Measurements from ENCODE around the gene PRRC2B.
"Not testable (repeated sequence)": the region's sequence is repeated elsewhere in the genome, so short reads cannot be mapped to it uniquely, and the experiment has no call there.

Gene PRRC2B

GRCh38 chr9:131491001-131491710 lies 97.3 kb downstream of the PRRC2B start:
- DNase-seq, result no peak

- no peak for DNase-seq
Measured at GRCh38 chr9:131492070-131492469, 98.2 kb downstream of the PRRC2B start.

DNA sequence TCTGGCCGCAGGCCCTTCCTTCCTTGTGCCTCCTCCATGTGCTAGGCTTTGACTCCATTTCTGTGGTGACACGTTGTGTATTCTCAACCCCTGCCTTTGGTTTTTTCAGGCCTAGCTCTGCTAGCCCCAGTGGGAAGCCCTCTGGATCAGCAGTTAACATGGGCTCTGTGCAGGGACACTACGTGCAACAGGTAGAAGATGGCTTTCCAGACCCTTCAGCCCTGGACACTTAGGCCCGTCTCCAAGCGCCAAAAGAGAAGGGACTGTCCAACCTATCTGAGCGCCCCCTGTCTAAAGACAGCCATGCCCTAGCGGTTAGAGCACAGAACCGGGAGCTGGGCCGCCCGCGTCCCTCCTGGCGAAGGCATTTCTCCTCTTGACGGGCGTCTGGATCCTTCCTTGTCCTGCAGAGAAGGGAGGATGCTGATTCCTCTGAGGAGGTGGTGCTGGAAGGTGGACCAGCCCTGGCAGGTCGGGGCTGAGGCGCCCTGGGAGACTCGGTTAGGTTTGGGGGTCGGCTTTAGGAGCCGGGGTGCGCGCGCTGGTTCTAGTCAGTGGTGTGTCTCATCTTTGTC lies 100.5 kb downstream of the PRRC2B start:
- no peak for DNase-seq

- no peak for DNase-seq
Measured at GRCh38 chr9:131495785-131496184, 101.9 kb downstream of the PRRC2B start.

DNA sequence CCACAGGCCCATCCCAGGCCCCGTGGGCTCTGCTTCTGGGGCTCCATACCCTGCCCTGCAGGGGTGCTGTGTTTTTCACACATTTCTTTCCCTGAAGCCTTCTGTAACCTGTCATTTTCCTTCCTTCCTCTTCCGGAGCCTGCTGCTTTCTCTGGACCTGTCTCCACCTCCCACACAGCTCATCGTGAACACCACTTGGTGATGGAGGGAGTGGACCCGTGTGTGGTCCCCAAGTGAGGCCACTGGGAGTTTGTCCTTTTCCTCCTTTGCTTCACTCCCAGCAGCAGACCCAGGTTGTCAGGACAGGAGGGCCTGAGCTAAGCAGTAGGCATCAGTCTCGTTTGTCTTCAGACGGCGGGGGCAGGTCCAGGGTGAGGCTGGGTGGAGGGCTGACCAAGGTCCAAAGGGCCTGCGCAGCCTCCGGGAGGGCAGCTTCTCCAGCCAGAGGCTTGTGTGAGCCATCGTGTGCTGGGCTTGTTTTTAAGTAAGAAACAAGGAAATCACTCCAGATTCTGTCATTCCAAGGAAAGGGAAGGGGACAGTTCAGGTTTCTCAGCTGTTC lies 103.0 kb downstream of the PRRC2B start:
- no peak for DNase-seq

GRCh38 chr9:131499254-131499767 lies 105.4 kb downstream of the PRRC2B start:
- no peak for DNase-seq

DNA sequence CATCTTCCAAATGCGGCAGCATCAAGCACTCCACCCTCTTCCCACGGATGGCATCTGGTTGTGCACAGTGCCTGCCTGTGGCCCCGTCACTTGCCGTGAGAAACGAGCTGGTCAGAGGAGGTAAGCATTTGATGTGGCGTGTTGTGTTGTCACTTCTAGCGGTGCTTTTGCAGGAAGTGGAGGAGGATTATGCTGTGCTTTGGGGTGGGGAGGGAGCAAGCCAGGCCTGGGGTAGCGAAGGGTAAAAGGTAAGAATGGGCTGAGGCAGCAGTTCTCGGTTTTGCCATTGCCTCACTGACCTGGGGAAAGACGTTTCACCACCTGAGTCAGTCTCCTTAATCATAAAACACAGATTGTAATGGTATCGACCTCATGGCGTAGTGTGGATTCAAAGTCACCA lies 106.5 kb downstream of the PRRC2B start:
- no peak for DNase-seq

- no peak for DNase-seq
Measured at GRCh38 chr9:131500939-131501541, 107.2 kb downstream of the PRRC2B start.

DNA sequence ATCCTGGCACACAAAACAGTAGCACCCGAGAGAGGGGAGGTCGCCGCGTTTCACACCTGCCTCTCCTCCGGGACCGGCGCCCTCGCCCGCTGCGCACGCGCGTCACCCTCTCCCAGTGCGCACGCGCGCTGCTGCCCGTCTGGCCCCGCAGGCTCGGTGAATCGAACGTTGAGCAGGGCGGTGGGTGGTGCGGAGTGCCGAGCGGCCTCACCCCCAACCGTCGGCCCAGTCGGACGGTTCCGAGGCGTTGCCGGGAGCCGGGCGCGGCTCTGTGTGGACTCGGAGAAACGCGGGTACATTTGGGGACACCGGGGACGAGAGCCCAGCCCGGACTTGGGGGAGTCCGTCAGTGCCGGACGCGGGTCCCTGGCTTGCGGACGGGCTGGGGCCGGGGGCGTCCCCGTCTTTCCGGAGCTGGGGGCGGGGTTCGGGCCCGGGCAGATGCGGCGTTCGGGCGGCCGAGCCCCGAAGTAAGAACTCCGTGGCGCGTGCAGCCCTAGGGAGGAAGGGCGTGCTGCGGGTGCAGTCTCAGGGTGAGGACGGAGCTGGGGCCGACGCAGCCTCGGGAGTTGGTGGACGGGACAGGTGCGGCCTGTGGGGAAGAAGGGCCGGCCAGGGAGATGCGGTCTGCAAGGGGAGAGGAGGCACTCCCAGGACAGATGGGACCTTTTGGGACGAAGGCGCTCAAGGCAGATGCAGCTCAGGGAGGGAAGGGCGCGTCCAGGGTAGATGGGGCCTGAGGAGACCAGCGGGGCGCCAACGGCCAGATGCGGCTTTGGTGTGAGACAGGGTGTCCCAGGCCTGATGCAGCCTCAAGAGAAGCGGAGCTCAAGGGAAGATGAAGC lies 109.1 kb downstream of the PRRC2B start, which contains the start of gene POMT1:
TSS of gene POMT1 (plus strand) at position 138 of the 845 bp plus-strand sequence. CDS start 1,301 bp downstream, outside the sequence.
- DNase-seq, result peak; percentile 83

DNA sequence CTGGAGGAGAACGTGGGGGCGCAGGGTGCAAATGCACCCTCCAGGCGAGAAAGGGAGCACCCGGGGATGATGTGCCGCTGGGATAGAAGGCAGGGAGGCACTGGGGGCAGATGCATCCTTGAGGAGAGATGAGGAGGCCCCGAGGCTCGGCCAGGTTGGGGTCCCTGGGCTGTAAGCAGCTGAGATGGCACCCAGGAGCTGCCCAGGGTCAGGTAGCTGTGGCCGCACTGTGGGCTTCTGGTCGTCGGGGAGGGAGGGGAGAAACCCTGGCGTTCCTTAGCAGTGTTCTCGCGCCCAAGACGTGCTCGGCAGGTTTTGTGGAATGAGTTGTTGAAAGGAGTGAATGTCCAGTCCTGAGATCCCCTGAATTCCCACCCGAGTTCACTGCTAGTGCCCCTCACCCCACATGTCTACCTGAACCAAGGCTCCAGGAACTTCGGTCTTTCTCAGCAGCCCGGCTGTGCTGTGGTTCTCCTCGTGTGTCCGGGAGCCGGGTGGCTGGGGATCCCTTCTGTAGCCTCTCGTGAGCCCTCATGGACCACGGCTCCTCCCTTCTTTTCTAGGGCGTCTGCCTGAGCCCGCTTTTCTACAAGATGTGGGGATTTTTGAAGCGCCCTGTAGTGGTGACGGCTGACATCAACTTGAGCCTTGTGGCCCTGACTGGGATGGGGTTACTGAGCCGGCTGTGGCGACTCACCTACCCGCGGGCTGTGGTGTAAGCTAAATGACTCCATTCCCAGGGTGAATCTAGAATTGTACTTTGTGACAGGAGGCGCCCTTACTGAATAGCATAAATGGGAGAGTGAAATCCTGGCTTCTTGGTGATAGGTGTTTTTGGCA lies 110.0 kb downstream of the PRRC2B start:
- DNase-seq, result peak; percentile 22

GRCh38 chr9:131505012-131505411 lies 111.1 kb downstream of the PRRC2B start:
- DNase-seq, result no peak

DNA sequence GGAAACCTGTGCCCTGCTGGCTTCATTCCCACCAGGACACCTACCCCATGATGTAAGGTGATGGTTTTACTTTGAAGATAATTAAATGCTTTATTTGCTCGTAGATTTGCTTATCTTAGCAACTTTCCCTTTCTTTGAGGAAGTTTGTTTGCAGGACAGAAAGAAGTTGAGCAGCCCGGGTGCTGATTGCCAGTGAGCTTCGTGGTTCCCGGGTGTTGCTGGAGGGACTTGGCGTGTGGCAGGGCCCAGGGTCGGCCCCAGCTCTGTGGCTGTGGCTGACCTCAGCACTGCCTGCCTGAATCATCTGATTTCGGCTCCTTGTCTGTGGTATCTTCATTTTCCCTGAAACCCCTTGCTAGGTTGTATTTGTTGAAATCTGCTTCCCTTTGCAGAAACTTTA lies 117.5 kb downstream of the PRRC2B start:
- DNase-seq, result no peak

GRCh38 chr9:131511880-131512279 lies 118.0 kb downstream of the PRRC2B start:
- DNase-seq, result no peak

DNA sequence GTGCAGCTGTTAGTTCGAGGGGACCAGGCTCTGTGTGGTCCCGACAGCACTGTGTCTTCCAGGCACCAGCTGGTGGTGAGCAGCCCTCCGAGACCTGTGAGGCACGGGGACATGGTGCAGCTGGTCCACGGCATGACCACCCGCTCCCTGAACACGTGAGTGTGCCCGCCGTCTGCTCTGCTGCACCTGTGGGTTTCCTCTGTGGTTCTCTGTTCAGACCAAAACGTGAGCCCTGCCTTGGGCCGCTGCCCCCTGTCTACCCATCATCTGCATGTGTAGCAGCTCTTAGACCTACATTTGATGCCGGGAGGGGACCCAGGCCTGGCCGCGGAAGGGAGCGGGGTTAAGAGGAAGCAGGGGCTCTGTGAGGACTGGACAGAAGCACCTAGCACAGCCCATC lies 119.3 kb downstream of the PRRC2B start:
- no peak for DNase-seq

DNA sequence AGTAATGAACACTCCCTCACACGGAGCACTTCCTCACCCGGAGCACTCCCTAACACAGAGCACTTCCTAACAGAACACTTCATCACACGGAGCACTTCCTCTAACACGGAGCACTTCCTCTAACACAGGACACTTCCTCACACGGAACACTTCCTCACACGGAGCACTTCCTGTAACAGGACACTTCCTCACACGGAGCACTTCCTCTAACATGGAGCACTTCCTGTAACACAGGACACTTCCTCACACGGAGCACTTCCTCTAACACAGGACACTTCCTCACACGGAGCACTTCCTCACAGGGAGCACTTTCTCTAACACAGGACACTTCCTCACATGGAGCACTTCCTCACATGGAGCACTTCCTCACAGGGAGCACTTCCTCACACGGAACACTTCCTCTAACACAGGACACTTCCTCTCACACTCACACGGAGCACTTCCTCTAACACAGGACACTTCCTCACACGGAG lies 121.7 kb downstream of the PRRC2B start:
- DNase-seq, result not testable (repeated sequence)

- no peak for DNase-seq
Measured at GRCh38 chr9:131516100-131516499, 122.2 kb downstream of the PRRC2B start.

- DNase-seq, result no peak
Measured at GRCh38 chr9:131516930-131517329, 123.0 kb downstream of the PRRC2B start.

DNA sequence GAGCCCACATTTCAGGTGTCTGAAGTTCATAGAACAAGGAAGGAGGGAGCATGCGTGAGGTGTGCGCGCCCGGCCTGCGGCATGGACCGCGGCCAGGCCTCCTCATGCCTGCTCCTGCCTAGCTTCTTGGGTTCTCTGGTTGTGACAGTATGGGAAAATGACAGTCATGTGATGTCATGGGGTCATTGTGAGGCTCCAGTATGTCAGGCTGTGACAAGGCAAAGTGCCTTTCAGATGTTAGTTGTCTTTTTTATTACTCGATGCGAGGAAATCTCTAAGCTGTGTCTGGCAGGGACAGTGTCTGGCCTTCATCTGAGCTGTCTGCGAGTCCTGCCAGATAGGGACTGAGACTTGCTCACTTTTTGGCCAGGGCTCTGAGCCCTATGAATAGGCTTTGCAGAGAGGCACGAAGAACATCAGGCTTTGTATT lies 123.9 kb downstream of the PRRC2B start:
- no peak for DNase-seq

DNA sequence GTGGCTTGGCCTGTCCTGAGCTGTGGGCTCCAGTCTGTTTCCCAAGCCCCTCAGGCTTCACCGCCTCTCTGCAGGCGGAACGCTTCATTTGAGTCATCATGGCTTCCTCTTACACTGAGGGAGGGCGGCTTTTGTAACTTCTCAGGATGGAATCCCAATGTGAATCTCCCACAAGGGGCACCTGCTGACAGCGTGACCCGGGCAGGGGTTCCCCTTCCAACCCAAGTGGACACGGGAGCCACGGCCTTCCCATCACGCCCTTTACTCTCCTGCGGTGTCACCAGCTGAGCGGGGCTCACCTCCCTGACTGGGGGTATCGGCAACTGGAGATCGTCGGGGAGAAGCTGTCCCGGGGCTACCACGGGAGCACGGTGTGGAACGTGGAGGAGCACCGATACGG lies 124.7 kb downstream of the PRRC2B start:
- DNase-seq, result no peak

DNA sequence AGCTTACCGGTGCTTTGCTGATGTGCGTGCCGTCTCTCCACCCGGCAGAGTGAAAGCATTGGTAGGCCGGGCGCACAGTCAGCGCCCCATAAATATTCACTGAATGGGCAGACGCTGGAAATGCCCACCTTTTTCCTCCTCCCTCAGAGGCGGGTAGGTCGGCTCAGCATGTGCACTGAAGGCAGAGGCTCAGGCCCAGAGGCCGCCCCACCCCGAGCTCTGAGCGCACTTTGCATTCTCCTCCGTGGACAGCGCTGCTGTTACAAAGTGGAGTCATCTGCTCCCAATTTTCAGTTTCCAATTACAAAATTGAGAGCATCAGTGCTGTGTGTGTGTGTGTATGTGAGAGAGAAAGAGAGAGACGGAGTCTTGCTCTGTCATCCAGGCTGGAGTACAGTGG lies 126.6 kb downstream of the PRRC2B start:
- no peak for DNase-seq

- DNase-seq, result no peak
Measured at GRCh38 chr9:131521203-131521602, 127.3 kb downstream of the PRRC2B start.

GRCh38 chr9:131521822-131522221 lies 127.9 kb downstream of the PRRC2B start:
- DNase-seq, result no peak

Measured in activated gamma-delta T cell (primary cell).